Measurements from ENCODE around the gene KCTD1. TPM values are rescaled to one million over a fixed set of nuclear protein-coding genes. Genes with fewer than 3 reads are reported as not detected.

Gene KCTD1
- total RNA-seq, 2 donors from 2014 or later: 13.3 to 13.6 TPM

- Histone ChIP-seq H3K27me3 (no peaks in the 10 kb centered on the region), H3K4me1 (no peaks in the 10 kb centered on the region), H3K27ac (no peak overlapping the region), H3K4me3 (no peak overlapping the region), H3K36me3 (no peaks in the 10 kb centered on the region), H3K9me3 (no peaks in the 10 kb centered on the region), H3K9ac (ENCODE audit: low read depth in 2 of 2, low read length in 2 of 2) (no peak overlapping the region)
- intact Hi-C loops (cut with DNase I): no loop called here
- TF ChIP-seq CTCF (IDR thresholded peaks at IDR 0.05): no peak
- no peak for DNase-seq
These were observed 113.5 kb downstream of the KCTD1 start for GRCh38 chr18:26434887-26435286.

GRCh38 chr18:26432651-26433424 is 115.5 kb downstream of the KCTD1 start:
- Histone ChIP-seq H3K36me3 (no peaks in the 10 kb centered on the region), H3K27me3 (no peaks in the 10 kb centered on the region), H3K9me3 (no peaks in the 10 kb centered on the region), H3K9ac (ENCODE audit: low read depth in 2 of 2, low read length in 2 of 2) (no peak overlapping the region), H3K4me1 (no peaks in the 10 kb centered on the region), H3K27ac (no peak overlapping the region), H3K4me3 (no peak overlapping the region)
- no peak for TF ChIP-seq CTCF (IDR thresholded peaks at IDR 0.05)
- DNase-seq: no peak
- intact Hi-C loops (cut with DNase I): no loop called here

- Histone ChIP-seq H3K36me3 (no peaks in the 10 kb centered on the region), H3K4me3 (no peak overlapping the region), H3K9ac (ENCODE audit: low read depth in 2 of 2, low read length in 2 of 2) (no peak overlapping the region), H3K27ac (no peak overlapping the region), H3K4me1 (no peaks in the 10 kb centered on the region), H3K27me3 (no peaks in the 10 kb centered on the region), H3K9me3 (no peaks in the 10 kb centered on the region)
- TF ChIP-seq CTCF (IDR thresholded peaks at IDR 0.05): no peak
- intact Hi-C loops (cut with DNase I): no loop called here
- no peak for DNase-seq
These were observed 118.7 kb downstream of the KCTD1 start for GRCh38 chr18:26429535-26430226.

GRCh38 chr18:26425148-26425531 is 123.2 kb downstream of the KCTD1 start:
- TF ChIP-seq CTCF (IDR thresholded peaks at IDR 0.05): no peak

GRCh38 chr18:26424428-26425147 is 123.8 kb downstream of the KCTD1 start:
- no peaks in the 10 kb centered on the region for H3K27me3 ChIP-seq
- intact Hi-C loops (cut with DNase I): no loop called here
- no peak for DNase-seq
- no peaks in the 10 kb centered on the region for H3K4me1 ChIP-seq
- H3K9me3 ChIP-seq: no peaks in the 10 kb centered on the region
- TF ChIP-seq CTCF (IDR thresholded peaks at IDR 0.05): no peak
- H3K9ac ChIP-seq (ENCODE audit: low read depth in 2 of 2, low read length in 2 of 2): no peak overlapping the region
- no peak overlapping the region for H3K27ac ChIP-seq
- H3K36me3 ChIP-seq: no peaks in the 10 kb centered on the region
- H3K4me3 ChIP-seq: no peak overlapping the region

More at GRCh38 chr18:26425148-26425531, 123.2 kb downstream of the KCTD1 start:
- Histone ChIP-seq H3K36me3 (no peaks in the 10 kb centered on the region), H3K27me3 (no peaks in the 10 kb centered on the region), H3K27ac (no peak overlapping the region), H3K4me1 (no peaks in the 10 kb centered on the region), H3K9me3 (no peaks in the 10 kb centered on the region), H3K4me3 (no peak overlapping the region), H3K9ac (ENCODE audit: low read depth in 2 of 2, low read length in 2 of 2) (no peak overlapping the region)
- intact Hi-C loops (cut with DNase I): no loop called here
- DNase-seq: no peak
